HG03442 (cell line): ENCODE data around the gene TMEM108.

Experiments used
- ATAC-seq: cut with Tn5 transposase; IDR thresholded peaks from one replicate; pipeline ENCODE4 v1.9.1; 2021; ENCODE audit warnings: mild to moderate bottlenecking, moderate library complexity; ENCODE audit not compliant: unreplicated experiment

Gene TMEM108

GRCh38 chr3:133113927-133114597, 75.9 kb downstream of the TMEM108 start:
- no peak for ATAC-seq

DNA sequence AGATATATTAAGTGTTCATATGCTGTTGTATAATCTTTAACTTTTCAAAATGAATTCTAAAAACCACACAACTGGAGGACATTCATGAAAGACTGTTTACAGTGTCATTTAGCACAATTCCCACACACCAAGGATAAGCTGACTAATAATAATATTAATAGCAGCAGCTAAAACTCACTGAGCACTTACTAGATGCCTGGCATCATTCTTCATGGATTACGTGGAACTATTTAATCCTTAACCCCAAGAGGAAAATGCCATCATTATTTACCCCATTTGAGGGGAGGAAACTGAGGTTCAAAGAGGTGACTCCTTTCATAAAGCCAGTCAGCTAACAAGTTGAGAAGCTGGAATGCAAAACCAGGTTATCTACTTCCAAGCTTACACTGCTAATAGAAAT, 77.0 kb downstream of the TMEM108 start:
- ATAC-seq, result no peak

GRCh38 chr3:133117342-133117741, 79.2 kb downstream of the TMEM108 start:
- no peak for ATAC-seq

GRCh38 chr3:133119176-133119575, 81.0 kb downstream of the TMEM108 start:
- no peak for ATAC-seq

DNA sequence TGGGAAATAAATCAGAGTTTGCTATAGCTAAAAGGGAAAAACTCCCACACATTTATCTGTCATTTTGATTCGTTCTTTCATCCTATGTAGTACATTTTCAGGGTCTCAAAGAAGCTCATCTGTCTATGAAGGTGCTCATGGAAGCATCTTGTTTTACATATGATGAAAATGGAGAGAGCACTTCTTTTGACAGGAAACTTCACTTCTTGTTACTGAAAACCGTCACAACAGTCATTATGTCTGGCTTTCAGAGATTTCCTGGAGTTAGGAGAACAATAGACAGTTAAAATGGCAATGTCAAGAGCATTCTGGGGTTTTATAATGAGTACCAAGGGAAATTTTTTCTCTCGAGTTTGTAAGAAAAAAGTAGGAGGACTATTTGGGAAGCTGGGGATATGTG, 83.3 kb downstream of the TMEM108 start:
- no peak for ATAC-seq

- no peak for ATAC-seq
These were observed 85.4 kb downstream of the TMEM108 start for GRCh38 chr3:133123636-133124035.

- ATAC-seq, result no peak
These were observed 86.3 kb downstream of the TMEM108 start for GRCh38 chr3:133124511-133124910.

DNA sequence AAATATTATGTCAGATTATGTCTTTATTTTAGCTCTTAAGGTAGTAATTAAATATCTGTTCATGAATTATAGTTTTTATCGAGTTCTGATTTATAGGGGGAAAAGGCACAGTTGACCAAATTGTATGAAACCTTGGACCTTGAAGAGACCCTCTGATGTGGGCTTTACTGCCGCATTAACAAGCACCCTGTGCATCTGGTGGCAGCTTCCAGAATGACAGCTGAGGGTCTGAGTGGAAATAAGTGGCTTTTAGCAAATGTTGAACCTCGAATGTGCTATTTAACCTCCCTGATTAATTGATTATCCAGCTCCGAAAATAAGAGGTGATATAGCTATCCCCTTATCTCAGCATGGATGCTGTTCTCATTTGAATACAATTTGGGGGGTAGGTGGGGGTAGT, 87.0 kb downstream of the TMEM108 start:
- ATAC-seq, result no peak

DNA sequence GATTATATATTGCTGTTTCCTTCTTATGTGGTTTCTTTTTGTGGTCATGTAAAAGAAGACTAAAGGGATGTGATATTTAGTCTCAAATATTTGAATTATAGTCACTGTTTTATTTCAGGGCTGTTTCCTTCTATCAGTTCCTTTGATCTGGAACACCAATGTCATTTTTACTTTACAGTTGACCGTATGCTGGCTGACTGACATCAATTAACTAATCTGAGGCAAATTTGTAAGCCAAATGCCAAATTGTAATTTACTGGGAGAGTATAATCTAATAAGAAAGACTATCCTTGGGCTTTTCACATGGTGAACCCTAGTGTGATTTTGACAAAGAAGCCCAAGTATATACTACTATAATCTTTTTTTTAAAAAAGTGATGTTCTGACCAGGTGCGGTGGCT, 87.6 kb downstream of the TMEM108 start:
- ATAC-seq, result no peak

DNA sequence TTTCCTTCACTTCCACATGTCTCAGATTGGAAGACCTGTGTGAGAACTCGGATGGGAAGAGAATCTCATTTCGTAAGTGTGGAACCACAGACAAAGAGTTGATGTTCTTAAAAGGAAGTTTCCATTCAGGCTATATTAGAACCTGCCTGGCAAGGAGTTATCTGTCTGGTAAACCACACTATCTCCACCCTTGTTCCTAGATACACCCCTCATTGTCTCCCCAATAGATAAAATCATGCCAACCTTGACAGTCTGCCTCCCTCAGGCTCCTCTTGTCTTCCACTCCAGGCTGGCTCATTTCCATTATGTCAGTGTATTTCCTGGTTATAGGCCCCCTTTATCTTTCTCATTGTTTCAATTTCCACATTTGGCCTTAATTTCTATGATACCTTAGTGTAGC, 89.2 kb downstream of the TMEM108 start:
- no peak for ATAC-seq

DNA sequence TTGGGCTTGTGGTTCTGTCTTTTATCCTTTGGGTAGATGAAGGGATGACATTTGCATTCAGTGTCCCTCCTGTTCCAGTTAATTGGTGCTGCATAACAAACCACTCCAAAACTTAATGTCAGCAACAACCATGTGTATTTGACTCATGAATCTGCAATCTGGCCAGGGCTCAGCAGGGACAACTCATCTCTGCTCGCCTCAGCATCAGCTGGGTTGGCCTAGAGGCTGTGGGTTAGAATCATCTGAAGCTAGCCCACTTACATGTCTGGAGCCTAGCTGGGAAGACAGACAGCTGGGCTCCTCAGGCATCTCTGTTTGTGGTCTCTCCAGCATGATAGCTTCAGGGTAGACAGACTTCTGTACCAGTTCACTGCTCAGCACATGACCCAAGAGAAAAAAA, 92.0 kb downstream of the TMEM108 start:
- no peak for ATAC-seq

- ATAC-seq, result no peak
These were observed 97.1 kb downstream of the TMEM108 start for GRCh38 chr3:133135306-133135705.

DNA sequence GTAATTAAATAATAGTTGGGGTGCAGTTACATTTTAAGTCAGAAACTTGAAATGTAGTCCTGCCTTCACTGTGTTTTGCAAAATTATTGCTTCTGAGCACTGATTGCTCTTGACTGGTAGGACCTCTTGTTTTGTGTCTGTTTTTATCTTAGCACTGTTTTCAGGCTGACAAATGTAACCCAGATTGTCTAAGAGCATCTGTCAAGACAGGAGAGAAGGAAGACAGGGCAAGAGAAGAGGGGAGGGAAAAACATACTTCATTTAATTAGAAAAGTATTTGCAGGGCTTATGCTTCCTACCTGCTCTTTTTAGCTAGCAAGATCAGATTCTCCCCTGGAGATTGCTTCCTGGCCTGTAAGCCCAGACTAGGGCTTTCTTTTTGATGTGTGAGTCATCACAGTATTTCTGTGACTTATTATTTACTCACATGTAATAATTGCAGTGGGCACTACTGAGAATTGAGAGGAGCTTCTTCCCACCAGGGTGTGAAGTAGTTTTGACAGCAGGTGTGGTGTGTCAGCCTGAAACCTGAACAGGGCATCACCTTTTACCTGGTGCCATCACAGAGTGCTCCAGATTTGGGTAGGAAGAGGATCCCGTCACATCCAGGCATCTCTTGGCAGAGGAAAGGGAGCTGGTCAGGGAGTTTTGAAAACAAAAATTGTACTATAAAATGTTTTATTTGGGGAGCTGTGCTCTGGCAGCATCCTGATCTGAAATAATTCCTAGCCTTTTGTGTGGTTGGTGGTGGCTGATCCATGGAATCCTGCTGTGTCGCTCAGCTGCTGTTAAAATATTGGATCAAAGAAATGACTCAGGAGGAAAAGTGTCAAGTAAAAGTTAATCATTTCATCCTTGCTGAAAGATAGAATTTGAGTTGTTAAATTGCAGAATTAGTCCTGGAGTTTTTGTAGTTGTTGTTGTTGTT, 98.2 kb downstream of the TMEM108 start:
- peak; percentile 75 for ATAC-seq

GRCh38 chr3:133137042-133137996, 99.1 kb downstream of the TMEM108 start:
- no peak for ATAC-seq

DNA sequence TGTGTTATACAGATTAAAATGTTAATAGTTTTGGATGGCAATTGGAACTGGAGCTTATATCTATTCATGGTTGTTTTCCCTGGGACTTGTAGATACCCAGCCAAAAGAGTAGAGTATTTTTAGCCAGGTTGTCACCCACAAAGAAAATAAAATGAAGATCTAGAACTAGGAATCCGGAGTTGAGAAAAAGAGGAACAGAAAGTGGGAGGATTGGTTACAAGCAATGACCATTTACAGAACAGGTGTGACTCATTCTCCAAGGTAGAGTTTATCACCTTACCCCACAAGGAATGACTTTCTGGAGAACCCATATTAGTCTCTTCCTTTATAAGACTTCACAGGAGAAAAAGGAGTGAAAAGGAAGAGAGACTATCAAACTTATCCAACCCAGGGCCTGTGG, 99.8 kb downstream of the TMEM108 start:
- peak; percentile 81 for ATAC-seq

- no peak for ATAC-seq
These were observed 113.9 kb downstream of the TMEM108 start for GRCh38 chr3:133152056-133152455.

- ATAC-seq, result no peak
These were observed 114.6 kb downstream of the TMEM108 start for GRCh38 chr3:133152681-133153220.

GRCh38 chr3:133153382-133153781, 115.2 kb downstream of the TMEM108 start:
- ATAC-seq, result no peak

DNA sequence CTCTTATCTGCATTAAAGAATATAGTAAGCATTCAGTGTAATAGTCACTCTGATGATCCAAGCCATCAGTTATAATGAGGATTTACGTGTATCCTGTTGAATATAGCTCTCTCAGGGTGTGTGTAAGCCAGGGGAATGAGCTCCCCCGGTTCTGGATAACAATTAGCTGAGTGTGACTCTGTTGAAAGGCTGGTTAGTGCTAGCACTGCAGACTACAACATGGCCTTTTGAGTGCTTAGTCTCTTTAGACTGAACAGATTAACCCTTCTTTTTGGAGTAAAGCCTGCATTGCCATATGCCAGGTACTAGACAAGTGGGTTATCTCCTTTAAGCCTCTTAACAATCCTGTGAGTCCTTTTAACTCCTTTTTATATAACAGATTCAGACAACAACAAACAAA, 119.5 kb downstream of the TMEM108 start:
- no peak for ATAC-seq

GRCh38 chr3:133158686-133159085, 120.5 kb downstream of the TMEM108 start:
- no peak for ATAC-seq
